NCI-H1105 (cell line): ENCODE data around the gene ERC2.
"Not testable (repeated sequence)": the region's sequence is repeated elsewhere in the genome, so short reads cannot be mapped to it uniquely, and the experiment has no call there.

Experiments
- DNase-seq: peaks from one replicate; lab custom pipeline; 2025; lab: John Stamatoyannopoulos, UW

The ERC2 gene

GRCh38 chr3:55884066-55884465 is 584.2 kb downstream of the ERC2 start:
- DNase-seq: no peak

GRCh38 chr3:55882006-55882405 is 586.3 kb downstream of the ERC2 start:
- no peak for DNase-seq

GRCh38 chr3:55880357-55880756 is 587.9 kb downstream of the ERC2 start:
- DNase-seq: no peak

- no peak for DNase-seq
Observed at GRCh38 chr3:55879901-55880331, 588.4 kb downstream of the ERC2 start.

GRCh38 chr3:55877703-55878102 is 590.6 kb downstream of the ERC2 start:
- no peak for DNase-seq

GRCh38 chr3:55876560-55876959 is 591.7 kb downstream of the ERC2 start:
- DNase-seq: no peak

GRCh38 chr3:55875113-55875512 is 593.2 kb downstream of the ERC2 start:
- no peak for DNase-seq

- no peak for DNase-seq
Observed at GRCh38 chr3:55873523-55874254, 594.6 kb downstream of the ERC2 start.

- peak; percentile 12 for DNase-seq
Observed at GRCh38 chr3:55870594-55870993, 597.7 kb downstream of the ERC2 start.

GRCh38 chr3:55868347-55868746 is 599.9 kb downstream of the ERC2 start:
- DNase-seq: no peak

GRCh38 chr3:55863028-55863427 is 605.2 kb downstream of the ERC2 start:
- DNase-seq: no peak

- peak; percentile 47 for DNase-seq
Observed at GRCh38 chr3:55860049-55860721, 608.1 kb downstream of the ERC2 start.

- no peak for DNase-seq
Observed at GRCh38 chr3:55859305-55859704, 609.0 kb downstream of the ERC2 start.

- DNase-seq: no peak
Observed at GRCh38 chr3:55858727-55859126, 609.5 kb downstream of the ERC2 start.

GRCh38 chr3:55858302-55858701 is 610.0 kb downstream of the ERC2 start:
- no peak for DNase-seq

- DNase-seq: no peak
Observed at GRCh38 chr3:55857633-55858032, 610.6 kb downstream of the ERC2 start.

GRCh38 chr3:55855311-55855710 is 613.0 kb downstream of the ERC2 start:
- no peak for DNase-seq

GRCh38 chr3:55854494-55854893 is 613.8 kb downstream of the ERC2 start:
- no peak for DNase-seq

- no peak for DNase-seq
Observed at GRCh38 chr3:55852326-55852725, 615.9 kb downstream of the ERC2 start.

- DNase-seq: no peak
Observed at GRCh38 chr3:55842204-55842603, 626.1 kb downstream of the ERC2 start.

GRCh38 chr3:55831876-55832275 is 636.4 kb downstream of the ERC2 start:
- not testable (repeated sequence) for DNase-seq

- no peak for DNase-seq
Observed at GRCh38 chr3:55828712-55829111, 639.6 kb downstream of the ERC2 start.

- DNase-seq: no peak
Observed at GRCh38 chr3:55827786-55828185, 640.5 kb downstream of the ERC2 start.
